Stimulated activated CD4-positive, alpha-beta T cell treated with anti-CD3 and anti-CD28 coated beads, Interleukin-1b, Interleukin-23, amount 100 ng/mL, for 24 hours (primary cell): ENCODE data around the gene GNL3L.
"Not testable (repeated sequence)": the region's sequence is repeated elsewhere in the genome, so short reads cannot be mapped to it uniquely, and the experiment has no call there.

Source experiments
- DNase-seq, 4 experiments: peaks; one replicate each; pipeline ENCODE4 v3.0.0-alpha.2; 2020; ENCODE audit warnings: low read depth in 4 of 4, low spot score in 1 of 4

Gene GNL3L

DNA sequence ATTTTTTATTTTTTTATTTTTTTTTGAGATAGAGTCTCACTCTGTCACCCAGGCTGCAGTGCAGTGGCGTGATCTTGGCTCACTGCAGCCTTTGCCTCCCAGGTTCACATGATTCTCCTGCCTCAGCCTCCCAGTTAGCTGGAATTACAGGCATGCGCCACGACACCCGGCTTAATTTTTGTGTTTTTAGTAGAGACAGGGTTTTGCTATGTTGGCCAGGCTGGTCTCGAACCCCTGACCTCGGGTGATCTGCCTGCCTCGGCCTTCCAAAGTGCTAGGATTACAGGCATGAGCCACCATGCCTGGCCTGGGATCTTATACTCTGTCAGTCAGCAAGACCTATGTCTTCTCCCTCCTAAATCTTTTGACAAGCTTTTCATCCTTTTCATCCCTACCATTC lies 25.0 kb downstream of the GNL3L start:
- DNase-seq: not testable (repeated sequence)

GRCh38 chrX:54560411-54560810 lies 30.4 kb downstream of the GNL3L start:
- no peak for DNase-seq

DNA sequence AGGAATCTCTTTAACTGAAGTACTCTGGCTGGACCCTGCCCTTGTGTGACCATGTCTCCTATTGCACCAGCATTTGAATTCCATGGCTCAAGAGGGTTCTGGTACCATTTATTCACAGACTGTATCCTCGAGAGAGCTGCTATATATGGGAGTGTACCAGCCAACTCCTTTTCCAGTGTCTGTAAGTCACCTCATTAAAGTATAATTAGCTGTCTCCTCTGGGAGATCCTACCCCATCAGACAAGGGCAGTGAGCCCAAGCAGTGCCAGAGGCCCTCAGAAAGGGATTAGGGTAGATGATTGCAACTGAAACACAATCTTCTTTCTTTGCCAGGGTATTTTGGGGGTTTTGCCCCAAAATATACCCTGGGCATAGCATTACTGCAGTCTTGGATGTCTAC lies 31.6 kb downstream of the GNL3L start:
- DNase-seq: no peak

- DNase-seq: no peak
These were observed 34.9 kb downstream of the GNL3L start for GRCh38 chrX:54564936-54565335.

DNA sequence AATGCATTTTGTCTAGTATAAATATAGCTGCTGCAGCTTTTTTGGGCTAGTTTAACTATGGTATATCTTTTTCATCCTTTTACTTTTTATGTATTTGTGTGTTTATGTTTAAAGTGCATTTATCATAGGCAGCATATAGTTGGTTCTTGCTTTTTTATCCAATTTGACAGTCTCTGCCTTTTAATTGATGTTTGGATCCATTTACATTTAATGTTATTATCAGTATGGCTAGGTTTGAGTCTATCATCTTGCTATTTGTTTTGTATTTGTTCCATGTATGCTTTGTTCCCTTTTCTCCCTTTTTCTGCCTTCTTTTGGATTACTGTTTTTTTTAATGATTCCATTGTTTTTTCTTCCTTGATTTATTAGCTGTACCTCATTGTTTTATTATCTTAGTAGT lies 40.3 kb downstream of the GNL3L start:
- DNase-seq: no peak

- DNase-seq: not testable (repeated sequence)
These were observed 42.6 kb downstream of the GNL3L start for GRCh38 chrX:54572641-54573040.

GRCh38 chrX:54597728-54598127 lies 67.7 kb downstream of the GNL3L start:
- DNase-seq: no peak

DNA sequence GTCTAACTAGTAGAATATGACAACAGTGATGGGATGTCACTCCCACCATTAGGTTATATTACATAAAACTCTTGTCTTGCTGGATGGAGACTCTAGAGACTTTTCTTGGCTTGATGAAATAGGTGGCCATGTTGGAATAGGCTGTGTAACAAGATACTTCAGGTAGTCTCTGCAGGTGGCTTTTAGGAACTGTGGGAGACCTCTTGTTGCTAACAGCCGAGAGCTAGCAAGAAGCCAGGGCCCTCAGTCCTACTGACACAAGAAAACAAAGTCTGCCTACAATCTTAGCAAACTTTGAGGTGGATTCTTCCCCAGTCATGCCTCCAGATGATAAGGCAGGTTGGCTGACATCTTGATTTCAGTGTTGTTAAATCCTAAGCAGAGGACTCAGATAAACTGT lies 72.5 kb downstream of the GNL3L start:
- DNase-seq: no peak
